H9 (cell line): ENCODE results near the gene KCNV2. TPM values are rescaled to one million over a fixed set of nuclear protein-coding genes. Genes with fewer than 3 reads are reported as not detected.

ENCODE experiments used
- DNase-seq: peaks from one replicate; pipeline ENCODE4 v3.0.0-alpha.2; 2017
- H2AFZ ChIP-seq: one replicate; pipeline ENCODE4 v1.6.1; 2013; ENCODE audit warnings: mild to moderate bottlenecking, low read length, control low read depth, moderate library complexity
- H2AK5ac ChIP-seq: 2 replicates; pipeline ENCODE4 v1.6.1; 2013; ENCODE audit warnings: low read length, control low read depth, mixed read lengths; ENCODE audit not compliant: insufficient read length
- H2BK120ac ChIP-seq: one replicate; pipeline ENCODE4 v1.6.1; 2013; ENCODE audit warnings: low read depth, mild to moderate bottlenecking, low read length, control low read depth, inconsistent platforms; ENCODE audit not compliant: poor library complexity, severe bottlenecking
- H2BK12ac ChIP-seq: 2 replicates; pipeline ENCODE4 v1.6.1; 2013; ENCODE audit warnings: low read length, control low read depth, mixed read lengths, low read depth; ENCODE audit not compliant: insufficient read length
- H2BK15ac ChIP-seq: 2 replicates; pipeline ENCODE4 v1.6.1; 2013; ENCODE audit warnings: low read depth, low read length, control low read depth
- H2BK20ac ChIP-seq: one replicate; pipeline ENCODE4 v1.6.1; 2013; ENCODE audit warnings: low read depth, mild to moderate bottlenecking, low read length, control low read depth, inconsistent platforms; ENCODE audit not compliant: poor library complexity, severe bottlenecking
- H2BK5ac ChIP-seq: 2 replicates; pipeline ENCODE4 v1.6.1; 2013; ENCODE audit warnings: low read length, control low read depth, mixed read lengths; ENCODE audit not compliant: insufficient read length
- H3K14ac ChIP-seq: 2 replicates; pipeline ENCODE4 v1.6.1; 2013; ENCODE audit warnings: low read length, control low read depth; ENCODE audit not compliant: insufficient read depth
- H3K18ac ChIP-seq: 2 replicates; pipeline ENCODE4 v1.6.1; 2013; ENCODE audit warnings: low read depth, mild to moderate bottlenecking, mixed read lengths, low read length, control low read depth; ENCODE audit not compliant: insufficient read length
- H3K23ac ChIP-seq: 2 replicates; pipeline ENCODE4 v1.6.1; 2013; ENCODE audit warnings: low read length, control low read depth, mixed read lengths, low read depth; ENCODE audit not compliant: insufficient read length
- H3K23me2 ChIP-seq: 2 replicates; pipeline ENCODE4 v1.6.1; 2013; ENCODE audit warnings: low read depth, mild to moderate bottlenecking, mixed read lengths, low read length, control low read depth; ENCODE audit not compliant: insufficient read length, poor library complexity, severe bottlenecking
- H3K27ac ChIP-seq: 2 replicates; pipeline ENCODE4 v1.5.1; 2013; ENCODE audit warnings: low read length, control low read depth, mixed read lengths, low read depth; ENCODE audit not compliant: insufficient read length
- H3K27me3 ChIP-seq: 2 replicates; pipeline ENCODE4 v1.6.1; 2013; ENCODE audit warnings: low read length, control low read depth, inconsistent platforms; ENCODE audit not compliant: insufficient read depth
- H3K4ac ChIP-seq: 2 replicates; pipeline ENCODE4 v1.6.1; 2013; ENCODE audit warnings: low read depth, mild to moderate bottlenecking, control low read depth, inconsistent platforms, low read length, moderate library complexity
- H3K4me1 ChIP-seq: 2 replicates; pipeline ENCODE4 v1.6.1; 2013; ENCODE audit warnings: low read length, control low read depth, inconsistent platforms; ENCODE audit not compliant: insufficient read depth
- H3K4me2 ChIP-seq: 2 replicates; pipeline ENCODE4 v1.6.1; 2013; ENCODE audit warnings: low read length, control low read depth, mixed read lengths; ENCODE audit not compliant: insufficient read length, insufficient read depth
- H3K56ac ChIP-seq: 2 replicates; pipeline ENCODE4 v1.6.1; 2013; ENCODE audit warnings: low read depth, mild to moderate bottlenecking, mixed read lengths, low read length, control low read depth; ENCODE audit not compliant: insufficient read length
- H3K79me1 ChIP-seq: 2 replicates; pipeline ENCODE4 v1.6.1; 2013; ENCODE audit warnings: low read depth, mild to moderate bottlenecking, moderate library complexity, low read length, control low read depth, inconsistent platforms; ENCODE audit not compliant: insufficient read depth, poor library complexity, severe bottlenecking
- H3K79me2 ChIP-seq: 2 replicates; pipeline ENCODE4 v1.6.1; 2013; ENCODE audit warnings: low read length, control low read depth, inconsistent platforms; ENCODE audit not compliant: insufficient read depth
- H3K9ac ChIP-seq: 2 replicates; pipeline ENCODE4 v1.6.1; 2013; ENCODE audit warnings: low read length, control low read depth, mixed read lengths; ENCODE audit not compliant: insufficient read length; ENCODE audit errors: extremely low read depth
- H3K9me3 ChIP-seq: one replicate; pipeline ENCODE4 v1.6.1; 2013; ENCODE audit warnings: low read depth, low read length, inconsistent platforms; ENCODE audit not compliant: control insufficient read depth
- H3T11ph ChIP-seq: one replicate; pipeline ENCODE4 v1.6.1; 2013; ENCODE audit warnings: mild to moderate bottlenecking, low read length, control low read depth, inconsistent platforms
- H4K20me1 ChIP-seq: one replicate; pipeline ENCODE4 v1.6.1; 2013; ENCODE audit not compliant: control insufficient read depth, insufficient read length, insufficient read depth
- H4K5ac ChIP-seq: 2 replicates; pipeline ENCODE4 v1.6.1; 2013; ENCODE audit warnings: low read depth, mild to moderate bottlenecking, mixed read lengths, low read length, control low read depth; ENCODE audit not compliant: insufficient read length
- H4K8ac ChIP-seq: replicated peaks from 2 replicates; pipeline ENCODE4 v1.6.1; 2013; ENCODE audit warnings: low read length, control low read depth, mixed read lengths, low read depth; ENCODE audit not compliant: insufficient read length
- H4K91ac ChIP-seq: 2 replicates; pipeline ENCODE4 v1.6.1; 2013; ENCODE audit warnings: low read depth, mild to moderate bottlenecking, moderate library complexity, mixed read lengths, low read length, control low read depth; ENCODE audit not compliant: insufficient read length
- H3K27ac Mint-ChIP-seq, 3 experiments: 2 replicates in 2 of 3; 3 replicates in 1 of 3; pipeline ENCODE4 v1.8.0; 2020 to 2021; ENCODE audit warnings: mixed read lengths in 3 of 3, mild to moderate bottlenecking in 1 of 3, moderate library complexity in 1 of 3
- H3K27me3 Mint-ChIP-seq: 2 replicates; pipeline ENCODE4 v1.8.0; 2021; ENCODE audit warnings: low read depth, mild to moderate bottlenecking, moderate library complexity, mixed read lengths
- H3K36me3 Mint-ChIP-seq, 3 experiments: 2 replicates in 2 of 3; 3 replicates in 1 of 3; pipeline ENCODE4 v1.8.0; 2020 to 2021; ENCODE audit warnings: low read depth in 3 of 3, mixed read lengths in 3 of 3; ENCODE audit not compliant: insufficient read depth in 1 of 3
- H3K4me1 Mint-ChIP-seq, 2 experiments: 2 replicates each; pipeline ENCODE4 v1.8.0; 2020; ENCODE audit warnings: mixed read lengths in 2 of 2
- H3K4me3 Mint-ChIP-seq, 2 experiments: 2 replicates in 1 of 2; 3 replicates in 1 of 2; pipeline ENCODE4 v1.8.0; 2020 to 2021; ENCODE audit warnings: mild to moderate bottlenecking in 2 of 2, mixed read lengths in 2 of 2, moderate library complexity in 1 of 2
- H3K9me3 Mint-ChIP-seq, 2 experiments: 2 replicates in 1 of 2; 3 replicates in 1 of 2; pipeline ENCODE4 v1.8.0; 2020; ENCODE audit warnings: mild to moderate bottlenecking in 2 of 2, mixed read lengths in 2 of 2, moderate library complexity in 1 of 2
- CTCF ChIP-seq: fragments of 200-600 bp; sonication (generic); conservative IDR thresholded peaks from 3 replicates; pipeline ENCODE4 v1.8.0; 2021; ENCODE audit warnings: antibody characterized with exemption, mild to moderate bottlenecking
- WGBS: extraction: QIAGEN DNeasy Blood & Tissue Kit; methylation state at CpG from one replicate; pipeline ENCODE4 v1.1.7; 2013; ENCODE audit warnings: missing lambda C conversion rate, low lambda C conversion rate, mixed read lengths; ENCODE audit not compliant: insufficient read length; ENCODE audit errors: extremely low coverage; 5-methylcytosine and 5-hydroxymethylcytosine counted together
- total RNA-seq: library from RNA; stranded (reverse); gene quantifications from 2 replicates; pipeline ENCODE4 v1.2.1, GENCODE V29; 2021

Gene KCNV2
- total RNA-seq, 1 experiment from 2014 or later = not detected

GRCh38 chr9:2718001-2718697, 839 bp downstream of the KCNV2 start:
- whole genome bisulfite sequencing = no CpG with 5 or more reads among the region's 69 CpGs
- no peaks in the 10 kb centered on the region for H3K23me2 ChIP-seq
- H4K8ac ChIP-seq = no peak overlapping the region
- H4K20me1 ChIP-seq = no peaks in the 10 kb centered on the region
- no peaks in the 10 kb centered on the region for H3K79me1 ChIP-seq
- H3K79me2 ChIP-seq = no peaks in the 10 kb centered on the region
- H3K36me3 Mint-ChIP-seq = peaks cover 7 to 17% (median 15%) of the 10 kb centered on the region in 3 experiments; a peak in 6 of 7 replicates
- no peak overlapping the region for H3K4ac ChIP-seq
- H3K4me3 Mint-ChIP-seq = no peak overlapping the region
- no peak for DNase-seq
- no peak overlapping the region for H2AFZ ChIP-seq
- no peak overlapping the region for H2AK5ac ChIP-seq
- H3K27ac ChIP-seq = no peak overlapping the region
- H3K18ac ChIP-seq = no peak overlapping the region
- TF ChIP-seq CTCF = no peak
- no peak overlapping the region for H3K23ac ChIP-seq
- no peak overlapping the region for H3K9ac ChIP-seq
- H2BK15ac ChIP-seq = no peak overlapping the region
- peaks cover 3% of the 10 kb centered on the region in 2 experiments; a peak in 3 of 4 replicates for H3K4me1 Mint-ChIP-seq
- no peaks in the 10 kb centered on the region; a peak in 1 of 5 replicates for H3K9me3 Mint-ChIP-seq
- H4K5ac ChIP-seq = no peak overlapping the region
- H3K14ac ChIP-seq = no peak overlapping the region
- no peaks in the 10 kb centered on the region for H3K9me3 ChIP-seq
- no peak overlapping the region for H2BK120ac ChIP-seq
- no peak overlapping the region for H2BK20ac ChIP-seq
- H3K27me3 Mint-ChIP-seq = no peaks in the 10 kb centered on the region
- no peak overlapping the region for H3K27ac Mint-ChIP-seq
- H3K56ac ChIP-seq = no peak overlapping the region
- H3K27me3 ChIP-seq = no peaks in the 10 kb centered on the region
- no peak overlapping the region for H2BK12ac ChIP-seq
- no peak overlapping the region for H4K91ac ChIP-seq
- no peaks in the 10 kb centered on the region for H3K4me1 ChIP-seq
- no peak overlapping the region for H3T11ph ChIP-seq
- H3K4me2 ChIP-seq = no peak overlapping the region
- no peak overlapping the region for H2BK5ac ChIP-seq
